ENCODE results near the gene IQSEC3.

DNA sequence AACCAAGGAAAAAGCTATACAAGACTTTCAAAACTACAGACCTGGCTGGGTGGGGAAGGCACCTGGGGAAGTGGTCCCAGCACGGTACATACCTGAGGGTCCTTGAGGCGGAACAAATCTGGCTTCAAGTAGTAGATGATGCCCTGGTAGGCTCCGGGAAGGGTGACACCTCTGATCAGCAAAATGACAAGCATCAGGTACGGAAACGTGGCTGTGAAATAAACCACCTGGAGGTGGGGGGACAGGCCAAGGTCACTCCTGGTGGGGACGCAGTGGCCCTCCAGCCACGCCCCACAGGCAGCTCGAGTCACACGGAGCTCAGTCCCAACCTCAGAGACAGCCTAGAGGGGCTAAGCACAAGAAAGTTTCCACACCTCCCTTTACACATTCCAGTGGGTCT lies 132.1 kb downstream of the IQSEC3 start:
- no peak for TF ChIP-seq CTCF (IDR thresholded peaks at IDR 0.05; ENCODE audit: borderline replicate concordance, extremely low read depth, low read length, poor library complexity, severe bottlenecking)
- no peak for TF ChIP-seq EZH2 (IDR thresholded peaks at IDR 0.05; ENCODE audit: borderline replicate concordance, low read depth, low read length, severe bottlenecking)

Measured in DND-41 (cell line).